ENCODE data around the gene LBP.

Gene LBP

GRCh38 chr20:38339997-38340396 lies 6.3 kb upstream of the LBP start:
- Histone ChIP-seq H3K27me3 (ENCODE audit: insufficient read depth, low read depth, severe bottlenecking) (no peaks in the 10 kb centered on the region), H3K27ac (no peak overlapping the region), H3K36me3 (no peaks in the 10 kb centered on the region), H3K4me3 (ENCODE audit: low read depth, low read length) (no peak overlapping the region), H3K9me3 (ENCODE audit: severe bottlenecking) (peaks cover 4% of the 10 kb centered on the region)
- TF ChIP-seq, protein P1, sequence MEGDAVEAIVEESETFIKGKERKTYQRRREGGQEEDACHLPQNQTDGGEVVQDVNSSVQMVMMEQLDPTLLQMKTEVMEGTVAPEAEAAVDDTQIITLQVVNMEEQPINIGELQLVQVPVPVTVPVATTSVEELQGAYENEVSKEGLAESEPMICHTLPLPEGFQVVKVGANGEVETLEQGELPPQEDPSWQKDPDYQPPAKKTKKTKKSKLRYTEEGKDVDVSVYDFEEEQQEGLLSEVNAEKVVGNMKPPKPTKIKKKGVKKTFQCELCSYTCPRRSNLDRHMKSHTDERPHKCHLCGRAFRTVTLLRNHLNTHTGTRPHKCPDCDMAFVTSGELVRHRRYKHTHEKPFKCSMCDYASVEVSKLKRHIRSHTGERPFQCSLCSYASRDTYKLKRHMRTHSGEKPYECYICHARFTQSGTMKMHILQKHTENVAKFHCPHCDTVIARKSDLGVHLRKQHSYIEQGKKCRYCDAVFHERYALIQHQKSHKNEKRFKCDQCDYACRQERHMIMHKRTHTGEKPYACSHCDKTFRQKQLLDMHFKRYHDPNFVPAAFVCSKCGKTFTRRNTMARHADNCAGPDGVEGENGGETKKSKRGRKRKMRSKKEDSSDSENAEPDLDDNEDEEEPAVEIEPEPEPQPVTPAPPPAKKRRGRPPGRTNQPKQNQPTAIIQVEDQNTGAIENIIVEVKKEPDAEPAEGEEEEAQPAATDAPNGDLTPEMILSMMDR (IDR thresholded peaks at IDR 0.05; ENCODE audit: low read depth, low read length): no peak
- DNase-seq: no peak

GRCh38 chr20:38340693-38341092 lies 5.6 kb upstream of the LBP start:
- Histone ChIP-seq H3K27me3 (ENCODE audit: insufficient read depth, low read depth, severe bottlenecking) (no peaks in the 10 kb centered on the region), H3K4me3 (ENCODE audit: low read depth, low read length) (no peak overlapping the region), H3K27ac (no peak overlapping the region), H3K9me3 (ENCODE audit: severe bottlenecking) (peaks cover 4% of the 10 kb centered on the region), H3K36me3 (no peaks in the 10 kb centered on the region)
- TF ChIP-seq, protein P1 (IDR thresholded peaks at IDR 0.05; ENCODE audit: low read depth, low read length): no peak
- no peak for DNase-seq

GRCh38 chr20:38342216-38342615 lies 4.1 kb upstream of the LBP start:
- no peak overlapping the region for H3K27ac ChIP-seq
- no peaks in the 10 kb centered on the region for H3K27me3 ChIP-seq (ENCODE audit: insufficient read depth, low read depth, severe bottlenecking)
- H3K36me3 ChIP-seq: no peaks in the 10 kb centered on the region
- DNase-seq: no peak
- no peak overlapping the region for H3K4me3 ChIP-seq (ENCODE audit: low read depth, low read length)
- TF ChIP-seq, protein P1 (IDR thresholded peaks at IDR 0.05; ENCODE audit: low read depth, low read length): no peak
- H3K9me3 ChIP-seq (ENCODE audit: severe bottlenecking): peaks cover 4% of the 10 kb centered on the region

DNA sequence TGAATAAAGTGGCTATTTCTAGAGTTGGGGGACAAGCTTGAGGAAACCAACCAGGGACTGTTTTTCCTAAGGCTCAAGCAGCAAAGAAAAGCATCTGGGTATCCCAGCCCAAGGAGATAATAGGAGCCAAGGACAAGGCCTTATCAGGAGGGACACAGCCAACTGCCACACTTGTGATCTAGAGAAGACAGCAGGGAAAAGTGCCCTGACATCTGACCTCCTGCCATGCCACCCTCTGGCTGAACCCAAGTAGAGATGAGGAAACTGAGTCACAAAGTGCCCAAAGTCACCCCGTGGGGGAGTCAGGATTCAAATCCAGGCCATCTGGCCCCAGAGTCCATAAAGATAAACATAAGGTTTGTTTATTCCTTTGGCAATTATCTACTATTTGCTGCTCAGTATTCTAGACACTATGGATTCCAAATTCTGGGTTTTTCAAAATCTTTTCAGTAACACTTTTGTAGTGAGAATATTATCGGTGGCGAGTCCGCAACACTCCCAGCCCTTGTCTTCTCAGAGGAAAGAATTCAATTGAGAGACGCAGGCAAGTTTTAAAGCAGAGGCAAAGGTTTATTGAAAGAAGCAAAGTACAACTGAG lies 3.5 kb upstream of the LBP start:
- Histone ChIP-seq H3K4me3 (ENCODE audit: low read depth, low read length) (no peak overlapping the region), H3K27me3 (ENCODE audit: insufficient read depth, low read depth, severe bottlenecking) (no peaks in the 10 kb centered on the region), H3K9me3 (ENCODE audit: severe bottlenecking) (peaks cover 2% of the 10 kb centered on the region), H3K27ac (no peak overlapping the region), H3K36me3 (no peaks in the 10 kb centered on the region)
- DNase-seq: no peak
- TF ChIP-seq, protein P1 (IDR thresholded peaks at IDR 0.05; ENCODE audit: low read depth, low read length): no peak

- Histone ChIP-seq H3K27ac (no peak overlapping the region), H3K36me3 (no peaks in the 10 kb centered on the region), H3K9me3 (ENCODE audit: severe bottlenecking) (no peaks in the 10 kb centered on the region), H3K27me3 (ENCODE audit: insufficient read depth, low read depth, severe bottlenecking) (no peaks in the 10 kb centered on the region), H3K4me3 (ENCODE audit: low read depth, low read length) (no peak overlapping the region)
- DNase-seq: no peak
- TF ChIP-seq, protein P1 (IDR thresholded peaks at IDR 0.05; ENCODE audit: low read depth, low read length): no peak
These were observed 2.8 kb upstream of the LBP start for GRCh38 chr20:38343311-38344106.
